SK-N-SH treated with all-trans-retinoic acid at 6 μM for 48 hours (cell line): ENCODE data around the gene PIK3R1.

Experiments
- ATAC-seq: fragments of 200-7000 bp; cut with Tn5 transposase; 3 replicates; pipeline ENCODE4 v1.9.1; 2020; ENCODE audit warnings: mild to moderate bottlenecking, moderate library complexity
- ARNTL ChIP-seq: fragments of 450-650 bp; formaldehyde crosslinking; IDR thresholded peaks from 2 replicates; pipeline ENCODE4 v1.5.0; 2020; ENCODE audit warnings: low read depth, mild to moderate bottlenecking, moderate library complexity, borderline replicate concordance
- BACH2 ChIP-seq: fragments of 250-450 bp; sonication (Bioruptor Pico); IDR thresholded peaks from 2 replicates; pipeline ENCODE4 v1.9.0; 2021; ENCODE audit warnings: mild to moderate bottlenecking, borderline replicate concordance
- CREB5 ChIP-seq: fragments of 250-450 bp; sonication (Bioruptor Pico); IDR thresholded peaks from 2 replicates; pipeline ENCODE4 v1.5.1; 2020; ENCODE audit warnings: low read depth, mild to moderate bottlenecking, moderate library complexity
- CSDC2 ChIP-seq: fragments of 250-450 bp; sonication (Bioruptor Pico); IDR thresholded peaks from 2 replicates; pipeline ENCODE4 v1.5.0; 2020; ENCODE audit warnings: mild to moderate bottlenecking, moderate library complexity
- CSRNP3 ChIP-seq: fragments of 250-450 bp; sonication (Bioruptor Pico); IDR thresholded peaks from 2 replicates; pipeline ENCODE4 v1.5.1; 2021; ENCODE audit warnings: mild to moderate bottlenecking, moderate library complexity
- ESRRG ChIP-seq: fragments of 250-450 bp; sonication (Bioruptor Pico); IDR thresholded peaks from 2 replicates; pipeline ENCODE4 v1.6.1; 2021; ENCODE audit warnings: mild to moderate bottlenecking
- ISL1 ChIP-seq: fragments of 250-450 bp; sonication (Bioruptor Pico); IDR thresholded peaks from 2 replicates; pipeline ENCODE4 v2.1.2; 2022; ENCODE audit warnings: mild to moderate bottlenecking, moderate library complexity
- OSR1 ChIP-seq: fragments of 250-450 bp; sonication (Bioruptor Pico); IDR thresholded peaks from 2 replicates; pipeline ENCODE4 v1.8.0; 2022; ENCODE audit warnings: moderate library complexity, mild to moderate bottlenecking, inconsistent platforms
- PATZ1 ChIP-seq: fragments of 250-450 bp; sonication (Bioruptor Pico); IDR thresholded peaks from 2 replicates; pipeline ENCODE4 v1.8.0; 2020; ENCODE audit warnings: mild to moderate bottlenecking, moderate library complexity, borderline replicate concordance
- POU6F1 ChIP-seq: fragments of 250-450 bp; sonication (Bioruptor Pico); IDR thresholded peaks from 2 replicates; pipeline ENCODE4 v1.8.0; 2021; ENCODE audit warnings: low read depth, mild to moderate bottlenecking, moderate library complexity, borderline replicate concordance
- PPARA ChIP-seq: fragments of 250-450 bp; sonication (Bioruptor Pico); IDR thresholded peaks from 2 replicates; pipeline ENCODE4 v1.5.0; 2020; ENCODE audit warnings: mild to moderate bottlenecking, borderline replicate concordance
- RARB ChIP-seq: fragments of 250-450 bp; sonication (Bioruptor Pico); IDR thresholded peaks from 2 replicates; pipeline ENCODE4 v1.8.0; 2021; ENCODE audit warnings: mild to moderate bottlenecking, moderate library complexity
- SNAI2 ChIP-seq: fragments of 250-450 bp; sonication (Bioruptor Pico); IDR thresholded peaks from 2 replicates; pipeline ENCODE4 v1.5.0; 2020; ENCODE audit warnings: mild to moderate bottlenecking, moderate library complexity
- TCF4 ChIP-seq: fragments of 250-450 bp; sonication (Bioruptor Pico); IDR thresholded peaks from 2 replicates; pipeline ENCODE4 v1.8.0; 2021; ENCODE audit warnings: mild to moderate bottlenecking, moderate library complexity, borderline replicate concordance
- TOX ChIP-seq: fragments of 250-450 bp; sonication (Bioruptor Pico); IDR thresholded peaks from 2 replicates; pipeline ENCODE4 v1.8.0; 2021; ENCODE audit warnings: mild to moderate bottlenecking, moderate library complexity, borderline replicate concordance
- TSHZ2 ChIP-seq: fragments of 250-450 bp; sonication (Bioruptor Pico); IDR thresholded peaks from 2 replicates; pipeline ENCODE4 v1.5.0; 2020; ENCODE audit warnings: mild to moderate bottlenecking, moderate library complexity
- ZC3H10 ChIP-seq: fragments of 250-450 bp; sonication (Bioruptor Pico); IDR thresholded peaks from 2 replicates; pipeline ENCODE4 v1.5.1; 2021; ENCODE audit warnings: mild to moderate bottlenecking, moderate library complexity
- ZFP30 ChIP-seq: fragments of 450-650 bp; formaldehyde crosslinking; IDR thresholded peaks from 2 replicates; pipeline ENCODE4 v1.5.0; 2022; ENCODE audit warnings: mild to moderate bottlenecking, moderate library complexity
- ZNF565 ChIP-seq: fragments of 450-650 bp; formaldehyde crosslinking; conservative IDR thresholded peaks from 2 replicates; pipeline ENCODE4 v1.5.0; 2020; ENCODE audit warnings: low read depth, mild to moderate bottlenecking, moderate library complexity
- ZNF70 ChIP-seq: fragments of 450-650 bp; formaldehyde crosslinking; IDR thresholded peaks from 2 replicates; pipeline ENCODE4 v1.5.0; 2020; ENCODE audit warnings: mild to moderate bottlenecking, moderate library complexity
- ZNF8 ChIP-seq: fragments of 450-650 bp; formaldehyde crosslinking; IDR thresholded peaks from 2 replicates; pipeline ENCODE4 v1.5.0; 2020; ENCODE audit warnings: mild to moderate bottlenecking, moderate library complexity

PIK3R1 gene

GRCh38 chr5:68189613-68190012 is 25.9 kb upstream of the PIK3R1 start (continued):
- TF ChIP-seq ZC3H10 (no peak), ZFP30 (CRISPR knock-in tag) (no peak), BACH2 (CRISPR knock-in tag) (no peak), OSR1 (CRISPR knock-in tag) (no peak), ZNF8 (no peak)
- TF ChIP-seq, all 23 proteins: peak for 0

GRCh38 chr5:68190619-68191018 is 24.9 kb upstream of the PIK3R1 start:
- TF ChIP-seq OSR1 (CRISPR knock-in tag) = no peak
- TF ChIP-seq TCF4 (CRISPR knock-in tag) = no peak
- TF ChIP-seq ZFP30 (CRISPR knock-in tag) = no peak
- TF ChIP-seq SNAI2 (CRISPR knock-in tag) = no peak
- TF ChIP-seq CSRNP3 (CRISPR knock-in tag) = no peak
- no peak for TF ChIP-seq ZC3H10
- no peak for TF ChIP-seq ARNTL (CRISPR knock-in tag)
- no peak for TF ChIP-seq TSHZ2
- no peak for TF ChIP-seq PPARA (CRISPR knock-in tag)
- no peak for TF ChIP-seq TOX (CRISPR knock-in tag)
- TF ChIP-seq ISL1 (CRISPR knock-in tag) = no peak
- TF ChIP-seq, all 23 proteins: peak for 0
- no peak for ATAC-seq

- TF ChIP-seq ZNF565 (CRISPR knock-in tag) (no peak), ZFP30 (CRISPR knock-in tag) (no peak), ARNTL (CRISPR knock-in tag) (no peak), ZNF70 (CRISPR knock-in tag) (no peak), ISL1 (CRISPR knock-in tag) (no peak), ZNF8 (no peak), ZC3H10 (no peak), PPARA (CRISPR knock-in tag) (no peak), CSDC2 (CRISPR knock-in tag) (no peak), PATZ1 (CRISPR knock-in tag) (no peak), TOX (CRISPR knock-in tag) (no peak), ESRRG (CRISPR knock-in tag) (no peak), RARB (CRISPR knock-in tag) (no peak)
- no peak for ATAC-seq
Measured at GRCh38 chr5:68191083-68191791, 24.3 kb upstream of the PIK3R1 start.

GRCh38 chr5:68192679-68193060 is 22.9 kb upstream of the PIK3R1 start:
- no peak for ATAC-seq
- TF ChIP-seq CREB5 (CRISPR knock-in tag) (no peak), ZNF70 (CRISPR knock-in tag) (no peak), CSRNP3 (CRISPR knock-in tag) (no peak), SNAI2 (CRISPR knock-in tag) (no peak), ZFP30 (CRISPR knock-in tag) (no peak), POU6F1 (CRISPR knock-in tag) (no peak), PPARA (CRISPR knock-in tag) (no peak), OSR1 (CRISPR knock-in tag) (no peak), CSDC2 (CRISPR knock-in tag) (no peak), PATZ1 (CRISPR knock-in tag) (no peak), ISL1 (CRISPR knock-in tag) (no peak), BACH2 (CRISPR knock-in tag) (no peak), ZNF8 (no peak)
